Spleen (tissue), 7 donors: ENCODE measurements around the gene UCK2.

Experiments used
- CTCF ChIP-seq, 11 experiments: fragments of 200-600 bp in 7 of 11; fragments of 450-650 bp in 4 of 11; sonication (generic) in 4 of 11; IDR thresholded peaks in 8 of 11; conservative IDR thresholded peaks in 3 of 11; 1 replicate in 7 of 11; 2 replicates in 4 of 11; pipeline versions ENCODE4 v1.4.0 to v1.8.0; 2016 to 2021; ENCODE audit warnings: antibody characterized with exemption in 11 of 11, inconsistent platforms in 4 of 11, mild to moderate bottlenecking in 1 of 11
- POLR2A ChIP-seq, 3 donors: fragments of 450-650 bp; IDR thresholded peaks; one replicate each; pipeline ENCODE4 v1.5.1; 2017; ENCODE audit warnings: antibody characterized with exemption in 3 of 3, mild to moderate bottlenecking in 1 of 3
- POLR2AphosphoS5 ChIP-seq, 3 donors: sonication (generic); formaldehyde crosslinking; IDR thresholded peaks; one replicate each; pipeline ENCODE4 v1.5.1; 2017; ENCODE audit warnings: antibody characterized with exemption in 3 of 3
- donor health status: DM: no; HTN: no; CAD: no; lungs with moderate emphysema.
- donor health status: DM: no; HTN: no; CAD: no.
- donor health status: DM: no; HTN: no; CAD: no.

GRCh38 chr1:165927169-165927568 lies 99.8 kb downstream of the UCK2 start:
- TF ChIP-seq CTCF (IDR thresholded peaks at IDR 0.05 in 8 of 11, conservative IDR thresholded peaks at IDR 0.05 in 3 of 11): no peak
- no peak for TF ChIP-seq POLR2A (IDR thresholded peaks at IDR 0.05)
- TF ChIP-seq POLR2AphosphoS5 (IDR thresholded peaks at IDR 0.05): no peak
